H1 (cell line): ENCODE measurements around the gene TMEM260. TPM values are rescaled to one million over a fixed set of nuclear protein-coding genes. Genes with fewer than 3 reads are reported as not detected.
"Not testable (repeated sequence)": the region's sequence is repeated elsewhere in the genome, so short reads cannot be mapped to it uniquely, and the experiment has no call there.

Experiments
- CTCF ChIA-PET: fragments of 300-600 bp; sonication (Branson Sonifier 250); formaldehyde crosslinking; loops from one replicate; lab custom pipeline; 2021; ENCODE audit not compliant: partially characterized antibody; lab: Charles Lee
- POLR2A ChIA-PET: fragments of 300-600 bp; sonication (Branson Sonifier 250); formaldehyde crosslinking; loops from one replicate; lab custom pipeline; 2021; ENCODE audit warnings: inconsistent platforms; ENCODE audit not compliant: partially characterized antibody; lab: Charles Lee
- DNase-seq, 2 experiments: peaks; one replicate each; pipeline versions ENCODE4 v3.0.0 to v3.0.0-alpha.2; 2010 to 2022; ENCODE audit warnings: low spot score in 2 of 2, low read depth in 1 of 2, mixed read lengths in 1 of 2
- FAIRE-seq: peaks from 2 replicates; lab custom pipeline; 2011; peaks lifted over from hg19 to GRCh38; lab: Jason Lieb, UNC
- H2AFZ ChIP-seq: 2 replicates; pipeline ENCODE4 v1.8.1; 2012; ENCODE audit warnings: low read length, inconsistent platforms
- H2AK5ac ChIP-seq: 2 replicates; pipeline ENCODE4 v1.6.1; 2013; ENCODE audit warnings: low read depth, low read length
- H2BK120ac ChIP-seq: replicated peaks from 2 replicates; pipeline ENCODE3; 2013; ENCODE audit warnings: low read depth, low read length, inconsistent platforms
- H2BK12ac ChIP-seq: 2 replicates; pipeline ENCODE4 v1.6.1; 2013; ENCODE audit warnings: low read depth, low read length
- H2BK15ac ChIP-seq: 2 replicates; pipeline ENCODE4 v1.6.1; 2013; ENCODE audit warnings: low read length
- H2BK20ac ChIP-seq: 2 replicates; pipeline ENCODE4 v1.6.1; 2013; ENCODE audit warnings: low read length
- H2BK5ac ChIP-seq: 2 replicates; pipeline ENCODE4 v1.6.1; 2013; ENCODE audit warnings: low read depth, low read length
- H3K14ac ChIP-seq: 2 replicates; pipeline ENCODE4 v1.6.1; 2013; ENCODE audit warnings: inconsistent platforms; ENCODE audit not compliant: insufficient read length
- H3K18ac ChIP-seq: 2 replicates; pipeline ENCODE4 v1.6.1; 2013; ENCODE audit warnings: low read length; ENCODE audit errors: extremely low read depth
- H3K23ac ChIP-seq: 2 replicates; pipeline ENCODE4 v1.6.1; 2013; ENCODE audit warnings: inconsistent platforms; ENCODE audit not compliant: insufficient read length
- H3K23me2 ChIP-seq: 2 replicates; pipeline ENCODE4 v1.6.1; 2013; ENCODE audit warnings: low read depth, low read length
- H3K27ac ChIP-seq: 2 replicates; pipeline ENCODE4 v1.6.1; 2011; ENCODE audit warnings: low read depth, low read length, inconsistent platforms
- H3K27me3 ChIP-seq, 4 experiments: replicated peaks in 1 of 4; 1 replicate in 1 of 4; 2 replicates in 3 of 4; pipeline versions ENCODE4 v1.6.1 to v1.8.1; 2011 to 2013; ENCODE audit warnings: low read length in 3 of 4, mild to moderate bottlenecking in 3 of 4, inconsistent platforms in 2 of 4, mixed read lengths in 2 of 4, moderate library complexity in 1 of 4; ENCODE audit not compliant: control insufficient read depth in 3 of 4, insufficient read depth in 3 of 4; ENCODE audit errors: extremely low read depth in 1 of 4
- H3K36me3 ChIP-seq, 4 experiments: 2 replicates each; pipeline versions ENCODE4 v1.6.1 to v1.8.1; 2011 to 2013; ENCODE audit warnings: mild to moderate bottlenecking in 4 of 4, low read length in 3 of 4, moderate library complexity in 2 of 4, control low read depth in 1 of 4, inconsistent platforms in 1 of 4; ENCODE audit not compliant: insufficient read depth in 4 of 4, control insufficient read depth in 2 of 4
- H3K4ac ChIP-seq: replicated peaks from 2 replicates; pipeline ENCODE3; 2013; ENCODE audit warnings: low read length, low read depth, mixed read lengths, inconsistent platforms; ENCODE audit not compliant: insufficient read length
- H3K4me1 ChIP-seq, 4 experiments: replicated peaks in 1 of 4; 1 replicate in 1 of 4; 2 replicates in 3 of 4; pipeline versions ENCODE4 v1.6.1 to v1.8.1; 2011 to 2013; ENCODE audit warnings: low read length in 3 of 4, inconsistent platforms in 2 of 4, mixed read lengths in 1 of 4; ENCODE audit not compliant: insufficient read depth in 4 of 4, control insufficient read depth in 3 of 4
- H3K4me2 ChIP-seq, 2 experiments: 2 replicates each; pipeline versions ENCODE4 v1.6.1 to v1.8.1; 2011 to 2013; ENCODE audit warnings: low read depth in 2 of 2, low read length in 2 of 2, control low read depth in 1 of 2, inconsistent platforms in 1 of 2, mild to moderate bottlenecking in 1 of 2; ENCODE audit not compliant: insufficient read depth in 1 of 2
- H3K4me3 ChIP-seq, 4 experiments: fragments of 200-600, 300-600 bp in 1 of 4; sonication (generic), shearing (Covaris generic), sonication (Bioruptor Twin) in 1 of 4; 2 replicates each; pipeline versions ENCODE4 v1.5.1 to v1.8.1; 2011 to 2016; ENCODE audit warnings: low read length in 4 of 4, low read depth in 3 of 4, control low read depth in 2 of 4, inconsistent platforms in 2 of 4, mild to moderate bottlenecking in 2 of 4, mixed read lengths in 1 of 4, moderate library complexity in 1 of 4; ENCODE audit not compliant: insufficient read depth in 2 of 4; ENCODE audit errors: extremely low read depth in 1 of 4
- H3K56ac ChIP-seq: replicated peaks from 2 replicates; pipeline ENCODE3; 2013; ENCODE audit warnings: low read depth, mild to moderate bottlenecking, mixed read lengths, low read length, inconsistent platforms; ENCODE audit not compliant: insufficient read length
- H3K79me1 ChIP-seq: 2 replicates; pipeline ENCODE4 v1.6.1; 2013; ENCODE audit warnings: low read depth, low read length, control low read depth
- H3K79me2 ChIP-seq, 2 experiments: 2 replicates each; pipeline versions ENCODE4 v1.6.1 to v1.8.1; 2012 to 2013; ENCODE audit warnings: low read length in 2 of 2, mild to moderate bottlenecking in 2 of 2, inconsistent platforms in 1 of 2; ENCODE audit not compliant: insufficient read depth in 2 of 2, control insufficient read depth in 1 of 2
- H3K9ac ChIP-seq, 4 experiments: replicated peaks in 1 of 4; 1 replicate in 1 of 4; 2 replicates in 3 of 4; pipeline versions ENCODE4 v1.6.1 to v1.8.1; 2011 to 2013; ENCODE audit warnings: low read depth in 3 of 4, low read length in 3 of 4, control low read depth in 2 of 4, mild to moderate bottlenecking in 2 of 4, moderate library complexity in 2 of 4, inconsistent platforms in 1 of 4; ENCODE audit errors: extremely low read depth in 1 of 4
- H3K9me3 ChIP-seq, 2 experiments: 2 replicates each; pipeline versions ENCODE4 v1.6.1 to v1.8.1; 2012 to 2013; ENCODE audit warnings: mild to moderate bottlenecking in 2 of 2, moderate library complexity in 2 of 2, control low read depth in 1 of 2, inconsistent platforms in 1 of 2, low read depth in 1 of 2, low read length in 1 of 2, mixed read lengths in 1 of 2; ENCODE audit not compliant: insufficient read depth in 2 of 2
- H4K20me1 ChIP-seq, 2 experiments: replicated peaks in 1 of 2; 2 replicates each; pipeline versions ENCODE3 to v1.8.1; 2011 to 2013; ENCODE audit warnings: inconsistent platforms in 2 of 2, low read length in 2 of 2, mild to moderate bottlenecking in 1 of 2; ENCODE audit not compliant: insufficient read depth in 2 of 2, control insufficient read depth in 1 of 2
- H4K5ac ChIP-seq: 2 replicates; pipeline ENCODE4 v1.6.1; 2013; ENCODE audit warnings: low read length, low read depth, mixed read lengths, inconsistent platforms; ENCODE audit not compliant: insufficient read length
- H4K8ac ChIP-seq: 2 replicates; pipeline ENCODE4 v1.8.0; 2013; ENCODE audit warnings: mild to moderate bottlenecking, moderate library complexity, low read length, inconsistent platforms; ENCODE audit not compliant: insufficient read depth; ENCODE audit errors: extremely low read depth
- H4K91ac ChIP-seq: replicated peaks from 2 replicates; pipeline ENCODE3; 2013; ENCODE audit warnings: low read length, mixed read lengths, inconsistent platforms; ENCODE audit not compliant: insufficient read length
- WGBS, 2 experiments: shearing (Covaris generic) in 1 of 2; methylation state at CpG; one replicate each; pipeline versions ENCODE4 v1.1.6 to v1.1.7; 2013 to 2015; ENCODE audit warnings: low lambda C conversion rate in 2 of 2, mixed read lengths in 2 of 2, inconsistent platforms in 1 of 2, low coverage in 1 of 2, missing lambda C conversion rate in 1 of 2; ENCODE audit not compliant: insufficient replicate concordance in 2 of 2, insufficient coverage in 1 of 2, insufficient read length in 1 of 2; ENCODE audit errors: extremely low coverage in 1 of 2, missing lambda C conversion rate in 1 of 2; 5-methylcytosine and 5-hydroxymethylcytosine counted together
- polyA plus RNA-seq, 7 experiments: library from polyadenylated mRNA; depleted of rRNA in 3 of 7; stranded (reverse) in 5 of 7; unstranded in 2 of 7; fragments of >200 nt in 5 of 7; fragments of 200-250 nt in 2 of 7; gene quantifications; 1 replicate in 5 of 7; 2 replicates in 1 of 7; 4 replicates in 1 of 7; pipeline versions ENCODE4 v1.2.1 to v1.2.3, GENCODE V29; 2011 to 2013; ENCODE audit warnings: missing spikeins in 2 of 7, mixed read lengths in 2 of 7
- total RNA-seq: library from RNA; stranded (reverse); fragmentation: NEBNext Ultra II Directional; extraction: Animal tissue kit (Norgen Biotek cat#: 25700); gene quantifications from 2 replicates; pipeline ENCODE4 v1.2.1, GENCODE V29; 2021

TMEM260 gene
- total and polyA plus RNA-seq, 2 of the 8 experiments (the other 6 are each of a cell fraction or from before 2014, with no cell fraction given), result 14.4 to 15.2 TPM

DNA sequence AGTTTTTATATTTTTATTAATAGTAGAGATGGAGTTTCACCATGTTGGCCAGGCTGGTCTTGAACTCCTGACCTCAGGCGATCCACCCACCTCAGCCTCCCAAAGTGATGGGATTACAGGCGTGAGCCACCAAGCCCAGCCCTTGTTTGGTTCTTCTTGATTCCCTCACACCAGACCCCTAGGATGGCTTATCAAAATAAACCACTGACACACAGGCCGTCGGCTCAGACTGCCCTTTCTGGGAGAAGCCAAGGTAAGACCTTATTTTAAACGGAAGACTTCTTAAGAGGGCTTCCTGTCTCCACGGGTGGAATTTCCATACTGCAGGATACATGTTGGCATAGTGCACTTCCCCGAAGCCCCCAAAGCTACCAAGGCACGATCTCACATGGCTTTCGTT, 115.6 kb downstream of the TMEM260 start:
- FAIRE-seq, H3K79me2 ChIP-seq, H3K36me3 ChIP-seq, H3K18ac ChIP-seq, H2BK15ac ChIP-seq, H3K4ac ChIP-seq, H3K27ac ChIP-seq, H4K91ac ChIP-seq, H3K4me2 ChIP-seq, H2BK120ac ChIP-seq, H3K4me3 ChIP-seq, H2BK12ac ChIP-seq, H3K9ac ChIP-seq, POLR2A ChIA-PET, H2AK5ac ChIP-seq, H3K9me3 ChIP-seq, H4K8ac ChIP-seq, H2AFZ ChIP-seq, H2BK5ac ChIP-seq, H2BK20ac ChIP-seq, H4K5ac ChIP-seq, H3K79me1 ChIP-seq, DNase-seq, H3K56ac ChIP-seq, H3K23ac ChIP-seq, H4K20me1 ChIP-seq, H3K23me2 ChIP-seq, H3K27me3 ChIP-seq, H3K14ac ChIP-seq: not testable (repeated sequence)
- CTCF ChIA-PET, result interaction anchor here (1.1 to 1.6 kb wide), 2 partner anchors 19 to 38 kb away, joined by 3 read pairs; no protein-coding TSS in a partner anchor
- H3K4me1 ChIP-seq, result peaks cover 0 to 13% (median 4%) of the 10 kb centered on the region in 4 experiments; a peak in 5 of 7 replicates
- WGBS, 2 experiments, result 87% methylated on average over 9 of the region's 9 CpGs; no CpG with 5 or more reads in 1 of the 2 experiments

Other genes with a start within 250 kb of the TMEM260 start
- 33.9 and 37.6 TPM in 2 replicates for gene OTX2, start 230.7 kb downstream of the TMEM260 start, total RNA-seq
- 145 and 155 TPM in 2 replicates for gene OTX2, start 230.7 kb downstream of the TMEM260 start, polyA plus RNA-seq (2011; rRNA removed)